Left lung (tissue), 10 donors: ENCODE measurements around the gene KDM1B. TPM values are rescaled to one million over a fixed set of nuclear protein-coding genes. Genes with fewer than 3 reads are reported as not detected.
"Not testable (repeated sequence)": the region's sequence is repeated elsewhere in the genome, so short reads cannot be mapped to it uniquely, and the experiment has no call there.

Source experiments
- ATAC-seq: fragments of 200-7000 bp; cut with Tn5 transposase; one replicate; pipeline ENCODE4 v1.9.1; 2020; ENCODE audit warnings: moderate library complexity
- DNase-seq, 4 donors: peaks; one replicate each; pipeline ENCODE4 v3.0.0-alpha.2; 2013 to 2020
- H3K27ac ChIP-seq, 2 donors: fragments of 200-600 bp; sonication (generic) in 1 of 2; one replicate each; pipeline versions ENCODE4 v1.5.0 to v1.8.0; 2020 to 2021
- H3K27me3 ChIP-seq, 2 donors: fragments of 200-600 bp; sonication (generic) in 1 of 2; one replicate each; pipeline versions ENCODE4 v1.5.0 to v1.8.0; 2020 to 2021
- H3K36me3 ChIP-seq, 2 donors: fragments of 200-600 bp; sonication (generic) in 1 of 2; one replicate each; pipeline versions ENCODE4 v1.5.0 to v1.8.0; 2020 to 2021
- H3K4me1 ChIP-seq, 2 donors: fragments of 200-600 bp; one replicate each; pipeline ENCODE4 v1.8.0; 2021
- H3K4me3 ChIP-seq, 2 donors: fragments of 200-600 bp; sonication (generic) in 1 of 2; one replicate each; pipeline versions ENCODE4 v1.5.0 to v1.8.0; 2020 to 2021; ENCODE audit warnings: mild to moderate bottlenecking in 1 of 2
- H3K9me3 ChIP-seq, 2 donors: fragments of 200-600 bp; sonication (generic) in 1 of 2; one replicate each; pipeline versions ENCODE4 v1.5.0 to v1.8.0; 2020 to 2021
- intact Hi-C, 2 donors: fragments of 100-400 bp; cut with DNase I; formaldehyde crosslinking; loops; one replicate each; pipeline versions ENCODE4 v1.11.2 to v1.14.2; 2022
- polyA plus RNA-seq, 6 donors: library from polyadenylated mRNA; unstranded; fragments of 120-200 nt; gene quantifications; one replicate each; pipeline ENCODE4 v1.2.1, GENCODE V29; 2013; ENCODE audit not compliant: insufficient read length in 6 of 6
- total RNA-seq, 2 donors: library from RNA; stranded (reverse); fragmentation: NEBNext Ultra II Directional; extraction: Animal tissue kit (Norgen Biotek cat#: 25700); gene quantifications; one replicate each; pipeline ENCODE4 v1.2.1, GENCODE V29; 2021
- TF ChIP-seq, protein P1 (sequence below), 2 donors: fragments of 200-600 bp; sonication (generic) in 1 of 2; IDR thresholded peaks; one replicate each; pipeline versions ENCODE4 v1.5.0 to v1.8.0; 2021; ENCODE audit warnings: antibody characterized with exemption in 2 of 2
- donor health status: DM: no; HTN: yes; CAD: no.
- donor health status: DM: no; HTN: no; CAD: no.

KDM1B gene
- total and polyA plus RNA-seq, 8 donors = 20.3 to 25.1 (median 22.5) TPM

DNA sequence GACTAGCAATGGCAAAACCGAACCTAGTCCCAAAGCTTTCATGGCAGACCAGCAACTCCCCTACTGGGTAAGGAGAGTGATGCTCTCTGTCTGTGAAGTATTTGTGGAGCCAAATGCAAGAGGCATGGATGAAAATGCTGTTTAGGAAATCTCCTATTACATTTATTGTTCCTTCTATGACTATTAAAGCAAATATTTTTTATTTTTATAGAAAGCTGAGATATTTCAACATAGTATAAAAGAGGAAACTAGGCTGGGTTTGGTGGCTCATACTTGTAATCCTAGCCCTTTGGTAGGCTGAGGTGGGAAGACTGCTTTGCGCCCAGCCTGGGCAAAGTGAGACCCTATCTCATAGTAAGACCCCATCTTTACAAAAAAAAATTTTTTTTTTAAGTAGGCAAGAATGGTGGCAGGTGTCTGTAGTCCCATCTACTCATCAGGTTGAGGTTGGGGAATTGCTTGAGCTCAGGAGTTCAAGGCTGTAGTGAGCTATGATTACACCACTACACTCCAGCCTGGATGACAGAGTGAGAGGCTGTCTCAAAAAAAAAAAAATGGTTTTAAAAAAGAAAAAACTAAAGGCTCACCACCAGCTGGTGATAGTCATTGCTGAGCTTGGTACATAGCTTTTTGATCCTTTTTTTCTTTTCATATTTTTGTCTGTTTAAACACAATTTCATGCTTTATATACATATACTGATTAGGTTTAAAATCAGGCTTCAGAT is 11.3 kb downstream of the KDM1B start:
- peak; percentile 57 for ATAC-seq
- Histone ChIP-seq H3K4me3 (no peak overlapping the region), H3K9me3 (peaks cover 0 to 5% of the 10 kb centered on the region in 2 donors), H3K27me3 (no peaks in the 10 kb centered on the region), H3K36me3 (peaks cover 0 to 86% of the 10 kb centered on the region in 2 donors), H3K27ac (peak overlapping the region in 1 of 2 donors; percentile 40), H3K4me1 (peaks cover 0 to 18% of the 10 kb centered on the region in 2 donors)
- DNase-seq = no peak
- TF ChIP-seq, protein P1, sequence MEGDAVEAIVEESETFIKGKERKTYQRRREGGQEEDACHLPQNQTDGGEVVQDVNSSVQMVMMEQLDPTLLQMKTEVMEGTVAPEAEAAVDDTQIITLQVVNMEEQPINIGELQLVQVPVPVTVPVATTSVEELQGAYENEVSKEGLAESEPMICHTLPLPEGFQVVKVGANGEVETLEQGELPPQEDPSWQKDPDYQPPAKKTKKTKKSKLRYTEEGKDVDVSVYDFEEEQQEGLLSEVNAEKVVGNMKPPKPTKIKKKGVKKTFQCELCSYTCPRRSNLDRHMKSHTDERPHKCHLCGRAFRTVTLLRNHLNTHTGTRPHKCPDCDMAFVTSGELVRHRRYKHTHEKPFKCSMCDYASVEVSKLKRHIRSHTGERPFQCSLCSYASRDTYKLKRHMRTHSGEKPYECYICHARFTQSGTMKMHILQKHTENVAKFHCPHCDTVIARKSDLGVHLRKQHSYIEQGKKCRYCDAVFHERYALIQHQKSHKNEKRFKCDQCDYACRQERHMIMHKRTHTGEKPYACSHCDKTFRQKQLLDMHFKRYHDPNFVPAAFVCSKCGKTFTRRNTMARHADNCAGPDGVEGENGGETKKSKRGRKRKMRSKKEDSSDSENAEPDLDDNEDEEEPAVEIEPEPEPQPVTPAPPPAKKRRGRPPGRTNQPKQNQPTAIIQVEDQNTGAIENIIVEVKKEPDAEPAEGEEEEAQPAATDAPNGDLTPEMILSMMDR (IDR thresholded peaks at IDR 0.05) = no peak
- intact Hi-C loops = no loop called here

DNA sequence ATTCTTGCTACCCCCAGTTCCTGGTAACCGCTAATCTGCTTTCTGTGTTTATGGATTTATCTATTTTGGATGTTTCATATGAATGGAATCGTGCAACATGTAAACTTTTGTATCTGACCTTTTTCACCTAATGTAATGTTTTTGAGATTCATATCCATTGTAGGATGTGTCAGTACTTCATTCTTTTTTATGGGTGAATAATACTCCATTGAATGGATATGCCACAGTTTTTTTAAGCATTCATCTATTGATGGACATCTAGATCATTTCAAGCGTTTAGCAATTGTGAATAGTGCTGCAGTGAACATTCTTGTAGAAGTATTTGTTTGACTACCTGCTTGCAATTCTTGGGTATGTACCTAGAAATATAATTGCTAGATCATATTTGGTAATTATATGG is 13.0 kb downstream of the KDM1B start:
- Histone ChIP-seq H3K9me3 (peaks cover 0 to 5% of the 10 kb centered on the region in 2 donors), H3K27me3 (no peaks in the 10 kb centered on the region), H3K4me3 (no peak overlapping the region), H3K4me1 (peaks cover 0 to 24% of the 10 kb centered on the region in 2 donors), H3K27ac (no peak overlapping the region), H3K36me3 (peaks cover 0 to 70% of the 10 kb centered on the region in 2 donors)
- no peak for ATAC-seq
- DNase-seq = no peak
- TF ChIP-seq, protein P1 (IDR thresholded peaks at IDR 0.05) = no peak
- intact Hi-C loops = no loop called here

DNA sequence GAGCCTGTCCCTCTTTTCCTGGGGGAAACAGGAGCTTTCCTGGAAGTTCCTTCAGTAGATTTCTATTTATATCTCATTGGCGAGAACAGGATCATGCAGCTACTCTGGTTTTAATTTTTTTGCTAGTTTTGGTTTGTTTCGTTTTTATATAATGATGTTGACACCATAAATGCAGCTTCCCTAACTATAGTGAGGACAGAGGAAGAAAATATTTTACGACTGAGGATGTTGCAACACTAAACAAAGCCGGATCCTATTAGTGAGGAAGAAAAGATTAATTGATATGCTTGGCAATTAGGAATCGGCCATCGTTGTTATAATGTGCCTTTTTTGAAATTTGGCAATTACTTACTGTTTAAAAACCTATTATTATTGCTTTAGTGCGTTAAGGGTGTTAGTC is 16.6 kb downstream of the KDM1B start:
- Histone ChIP-seq H3K27me3 (no peaks in the 10 kb centered on the region), H3K36me3 (peaks cover 0 to 60% of the 10 kb centered on the region in 2 donors), H3K9me3 (peaks cover 0 to 5% of the 10 kb centered on the region in 2 donors), H3K4me3 (no peak overlapping the region), H3K27ac (peak overlapping the region; percentile 5 to 59), H3K4me1 (peaks cover 0 to 17% of the 10 kb centered on the region in 2 donors)
- DNase-seq (no peak), ATAC-seq (peak; percentile 12)
- intact Hi-C loops = no loop called here
- TF ChIP-seq, protein P1 (IDR thresholded peaks at IDR 0.05) = no peak

DNA sequence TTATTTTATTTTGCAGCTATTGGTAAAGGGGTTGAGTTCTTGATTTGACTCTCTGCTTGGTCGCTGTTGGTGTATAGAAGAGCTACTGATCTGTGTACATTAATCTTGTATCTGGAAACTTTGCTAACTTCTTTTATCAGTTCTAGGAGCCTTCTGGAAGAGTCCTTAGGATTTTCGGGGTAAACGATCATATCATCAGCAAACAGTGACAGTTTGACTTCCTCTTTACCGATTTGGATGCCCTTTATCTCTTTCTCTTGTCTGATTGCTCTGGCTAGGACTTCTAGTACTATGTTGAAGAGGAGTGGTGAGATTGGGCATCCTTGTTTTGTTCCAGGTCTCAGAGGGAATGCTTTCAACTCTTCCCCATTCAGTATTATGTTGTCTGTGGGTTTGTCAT is 21.0 kb downstream of the KDM1B start:
- H3K9me3 ChIP-seq, DNase-seq, intact Hi-C loops, H3K4me3 ChIP-seq, ATAC-seq, H3K27ac ChIP-seq, H3K27me3 ChIP-seq: not testable (repeated sequence)
- Histone ChIP-seq H3K36me3 (peaks cover 0 to 20% of the 10 kb centered on the region in 2 donors), H3K4me1 (peaks cover 0 to 36% of the 10 kb centered on the region in 2 donors)

DNA sequence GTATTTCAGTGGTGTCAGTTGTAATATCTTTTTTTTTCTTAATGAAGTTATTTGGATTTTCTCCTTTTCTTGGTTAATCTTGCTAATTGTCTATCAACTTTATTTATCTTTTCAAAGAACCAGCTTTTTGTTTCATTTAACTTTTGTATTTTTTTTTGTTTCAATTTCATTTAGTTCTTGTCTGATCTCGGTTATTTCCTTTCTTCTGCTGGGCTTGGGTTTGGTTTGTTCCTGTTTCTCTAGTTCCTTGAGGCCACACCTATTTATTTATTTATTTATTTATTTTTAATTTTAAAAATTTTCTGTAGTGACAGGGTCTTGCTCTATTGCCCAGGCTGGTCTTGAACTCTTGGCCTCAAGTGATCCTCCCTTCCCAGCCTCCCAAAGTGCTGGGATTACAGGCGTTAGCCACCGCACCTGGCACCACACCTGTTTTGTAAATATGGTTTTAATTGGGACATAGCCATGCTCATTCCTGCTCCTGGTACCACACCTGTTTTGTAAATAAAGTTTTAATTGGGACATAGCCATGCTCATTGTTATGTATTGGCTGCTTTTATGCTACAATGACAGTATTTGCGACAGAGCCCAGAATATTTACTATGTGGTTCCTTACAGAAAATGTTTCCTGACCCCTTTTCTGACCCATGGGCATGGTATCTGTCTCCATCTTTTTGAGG is 22.2 kb downstream of the KDM1B start:
- DNase-seq (no peak), ATAC-seq (no peak)
- no peak overlapping the region for H3K4me3 ChIP-seq
- TF ChIP-seq, protein P1 (IDR thresholded peaks at IDR 0.05) = no peak
- peak overlapping the region in 1 of 2 donors; percentile 20 for H3K27ac ChIP-seq
- no peaks in the 10 kb centered on the region for H3K9me3 ChIP-seq
- no peaks in the 10 kb centered on the region for H3K27me3 ChIP-seq
- intact Hi-C loops = no loop called here
- H3K36me3 ChIP-seq = peaks cover 0 to 20% of the 10 kb centered on the region in 2 donors
- peaks cover 0 to 29% of the 10 kb centered on the region in 2 donors for H3K4me1 ChIP-seq
